ENCODE measurements around the gene CAMK2B. TPM values are rescaled to one million over a fixed set of nuclear protein-coding genes. Genes with fewer than 3 reads are reported as not detected.
A peak's percentile ranks its signal among the peaks of the same experiment; 100 is the strongest.

CAMK2B gene
- total RNA-seq, 4 donors from 2014 or later = 7.0 to 19.3 (median 18.5) TPM

DNA sequence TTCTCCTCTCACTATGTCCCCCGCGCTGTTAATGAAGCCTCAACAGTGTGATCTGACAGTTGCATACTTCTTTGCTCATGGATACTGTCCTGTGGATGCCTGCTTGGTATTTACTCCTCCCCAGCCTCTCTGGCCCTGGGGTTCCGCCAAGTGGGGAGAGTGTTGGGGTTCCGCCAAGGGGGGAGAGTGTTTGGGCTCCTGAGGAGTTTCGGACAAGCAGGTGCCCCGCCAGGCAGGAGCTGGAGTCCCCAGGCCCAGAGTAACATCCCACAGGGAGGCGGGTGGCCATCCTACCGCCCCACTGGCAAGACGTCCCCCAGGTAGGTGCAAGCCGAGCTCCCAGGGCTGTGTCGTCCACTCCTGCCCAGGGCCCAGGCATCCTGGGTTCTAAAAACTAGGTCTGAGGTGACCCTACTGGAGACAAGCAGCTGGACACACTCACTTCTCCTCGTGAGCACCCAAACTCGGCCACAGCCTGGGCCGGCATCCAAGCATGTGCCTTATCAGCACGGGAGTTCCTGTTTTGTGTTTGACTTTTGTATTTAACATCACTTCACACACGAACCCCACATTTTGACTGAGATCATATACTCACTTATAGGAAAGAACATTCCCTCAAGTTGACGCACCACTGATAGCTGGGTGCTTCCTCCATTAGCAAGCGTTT, 34.2 kb downstream of the CAMK2B start:
- Histone ChIP-seq H3K4me1 (no peaks in the 10 kb centered on the region), H3K4me3 (replicated peaks in 1 of 3) (no peak overlapping the region), H3K36me3 (no peaks in the 10 kb centered on the region), H3K27ac (no peak overlapping the region), H3K27me3 (no peaks in the 10 kb centered on the region), H3K9me3 (no peaks in the 10 kb centered on the region)
- intact Hi-C loops (cut with DNase I) = no loop called here
- WGBS, 2 donors = 78 to 85% methylated on average over 11 to 16 of the region's 18 CpGs
- peak in 1 of 2 donors; percentile 8 for DNase-seq
- TF ChIP-seq POLR2A (IDR thresholded peaks at IDR 0.05) = no peak

DNA sequence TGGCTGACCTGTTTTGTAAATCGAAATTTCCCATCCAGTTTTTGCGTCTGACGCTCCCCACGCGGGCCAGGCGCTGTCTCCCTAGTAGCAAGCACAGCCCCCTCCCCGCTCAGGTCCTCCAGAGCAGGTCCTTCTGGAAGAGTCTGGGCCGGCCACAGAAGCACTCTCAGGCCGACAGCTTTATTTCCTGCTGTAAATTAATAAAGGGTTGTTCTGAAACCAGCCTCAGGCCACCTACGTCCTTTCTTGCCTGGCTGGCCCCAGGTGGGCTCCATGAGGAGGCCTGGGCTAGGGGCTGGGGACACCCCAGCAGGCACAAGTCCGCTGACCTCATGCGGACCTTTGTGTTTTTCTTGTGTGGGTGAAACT, 35.2 kb downstream of the CAMK2B start:
- DNase-seq = peak in 1 of 2 donors; percentile 0
- no peaks in the 10 kb centered on the region for H3K9me3 ChIP-seq
- no peaks in the 10 kb centered on the region for H3K27me3 ChIP-seq
- H3K4me1 ChIP-seq = no peaks in the 10 kb centered on the region
- intact Hi-C loops (cut with DNase I) = no loop called here
- TF ChIP-seq, protein P1, sequence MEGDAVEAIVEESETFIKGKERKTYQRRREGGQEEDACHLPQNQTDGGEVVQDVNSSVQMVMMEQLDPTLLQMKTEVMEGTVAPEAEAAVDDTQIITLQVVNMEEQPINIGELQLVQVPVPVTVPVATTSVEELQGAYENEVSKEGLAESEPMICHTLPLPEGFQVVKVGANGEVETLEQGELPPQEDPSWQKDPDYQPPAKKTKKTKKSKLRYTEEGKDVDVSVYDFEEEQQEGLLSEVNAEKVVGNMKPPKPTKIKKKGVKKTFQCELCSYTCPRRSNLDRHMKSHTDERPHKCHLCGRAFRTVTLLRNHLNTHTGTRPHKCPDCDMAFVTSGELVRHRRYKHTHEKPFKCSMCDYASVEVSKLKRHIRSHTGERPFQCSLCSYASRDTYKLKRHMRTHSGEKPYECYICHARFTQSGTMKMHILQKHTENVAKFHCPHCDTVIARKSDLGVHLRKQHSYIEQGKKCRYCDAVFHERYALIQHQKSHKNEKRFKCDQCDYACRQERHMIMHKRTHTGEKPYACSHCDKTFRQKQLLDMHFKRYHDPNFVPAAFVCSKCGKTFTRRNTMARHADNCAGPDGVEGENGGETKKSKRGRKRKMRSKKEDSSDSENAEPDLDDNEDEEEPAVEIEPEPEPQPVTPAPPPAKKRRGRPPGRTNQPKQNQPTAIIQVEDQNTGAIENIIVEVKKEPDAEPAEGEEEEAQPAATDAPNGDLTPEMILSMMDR (IDR thresholded peaks at IDR 0.05) = no peak
- TF ChIP-seq POLR2A (IDR thresholded peaks at IDR 0.05) = no peak
- H3K4me3 ChIP-seq (replicated peaks in 1 of 3) = no peak overlapping the region
- no peak overlapping the region for H3K27ac ChIP-seq
- WGBS, 2 donors = 82 to 85% methylated on average over 12 of the region's 12 CpGs
- H3K36me3 ChIP-seq = no peaks in the 10 kb centered on the region

DNA sequence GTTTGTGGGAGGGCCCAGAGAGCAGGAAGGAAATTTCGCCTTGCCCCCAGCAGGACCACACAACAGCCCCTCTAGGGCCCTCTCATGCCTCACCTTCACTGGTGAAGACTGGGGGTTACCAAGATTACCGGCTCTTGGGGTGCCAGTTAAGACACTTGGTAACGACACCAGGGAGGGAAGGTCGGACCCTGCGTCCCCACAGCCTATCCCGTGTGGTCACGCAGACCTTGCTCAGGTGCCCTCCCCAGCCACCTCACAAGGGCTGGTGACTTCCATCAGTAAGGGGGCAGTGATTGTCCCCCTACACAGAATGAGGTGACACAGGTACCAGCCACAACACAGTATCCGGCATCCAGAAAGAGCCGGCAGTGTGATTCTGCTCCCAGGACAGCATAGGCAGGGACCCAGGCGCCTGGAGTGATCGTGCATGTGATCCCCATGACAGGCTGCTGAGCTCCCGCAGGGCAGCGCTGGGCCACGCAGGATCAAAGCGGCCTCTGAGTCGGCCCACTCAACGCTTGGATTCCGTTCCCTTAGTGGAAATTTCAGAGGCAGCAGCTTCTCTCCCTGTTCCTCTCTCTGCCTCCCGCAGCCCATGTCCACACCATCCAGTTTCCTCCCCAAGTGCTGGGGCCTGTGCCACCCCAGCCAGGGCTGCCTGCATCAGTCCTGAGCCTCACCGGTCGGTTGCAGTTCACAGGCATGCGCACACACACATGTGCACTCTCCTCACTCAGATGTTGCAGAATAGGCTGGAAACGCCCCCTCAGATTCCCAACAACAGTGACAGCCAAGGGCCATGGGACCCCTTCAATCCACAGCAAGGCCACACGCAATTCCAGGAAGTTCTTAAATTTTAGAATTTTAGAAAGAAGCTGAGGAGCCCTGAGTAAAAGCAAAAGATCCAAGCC, 35.8 kb downstream of the CAMK2B start:
- DNase-seq = peak in 1 of 2 donors; percentile 0
- intact Hi-C loops (cut with DNase I) = no loop called here
- 86 to 91% methylated on average over 19 to 24 of the region's 24 CpGs for WGBS, 2 donors

DNA sequence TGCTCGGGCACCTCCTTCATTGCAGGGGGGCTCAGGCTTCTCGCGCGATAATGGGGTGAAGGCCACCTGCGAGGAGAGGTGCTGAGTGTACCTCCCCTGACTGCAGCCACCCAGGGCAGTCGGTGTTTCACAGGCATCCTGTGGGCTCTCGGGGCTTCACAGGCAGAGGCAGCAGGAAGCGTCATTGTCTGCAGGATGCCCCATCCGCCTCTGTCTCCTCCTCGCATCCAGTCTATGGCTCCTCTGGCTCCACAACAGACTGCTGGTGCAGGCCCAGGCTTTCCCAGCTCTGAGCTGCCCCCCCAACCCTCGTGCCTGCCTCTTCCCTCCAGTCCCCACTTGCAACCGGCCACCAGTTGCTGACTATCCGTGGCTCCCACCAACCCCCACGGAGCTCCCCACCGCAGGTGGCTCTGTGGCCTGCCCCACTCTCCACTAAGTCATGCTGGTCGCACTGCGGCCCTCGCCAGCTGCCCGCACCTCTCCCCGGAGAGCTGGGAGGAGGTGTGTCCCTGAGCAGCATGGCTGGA, 36.5 kb downstream of the CAMK2B start:
- H3K4me1 ChIP-seq = no peaks in the 10 kb centered on the region
- H3K27me3 ChIP-seq = no peaks in the 10 kb centered on the region
- H3K4me3 ChIP-seq (replicated peaks in 1 of 3) = no peak overlapping the region
- H3K36me3 ChIP-seq = no peaks in the 10 kb centered on the region
- TF ChIP-seq, protein P1 (IDR thresholded peaks at IDR 0.05) = no peak
- TF ChIP-seq POLR2A (IDR thresholded peaks at IDR 0.05) = no peak
- DNase-seq = peak in 1 of 2 donors; percentile 0
- WGBS, 2 donors = 79 to 90% methylated on average over 19 to 20 of the region's 20 CpGs
- H3K9me3 ChIP-seq = no peaks in the 10 kb centered on the region
- intact Hi-C loops (cut with DNase I) = no loop called here
- no peak overlapping the region for H3K27ac ChIP-seq

More for the DNA sequence above, 35.8 kb downstream of the CAMK2B start:
- no peak overlapping the region for H3K27ac ChIP-seq
- no peaks in the 10 kb centered on the region for H3K36me3 ChIP-seq
- no peaks in the 10 kb centered on the region for H3K4me1 ChIP-seq
- H3K27me3 ChIP-seq = no peaks in the 10 kb centered on the region
- TF ChIP-seq, protein P1 (IDR thresholded peaks at IDR 0.05) = no peak
- TF ChIP-seq POLR2A (IDR thresholded peaks at IDR 0.05) = no peak
- H3K9me3 ChIP-seq = no peaks in the 10 kb centered on the region
- H3K4me3 ChIP-seq (replicated peaks in 1 of 3) = no peak overlapping the region

DNA sequence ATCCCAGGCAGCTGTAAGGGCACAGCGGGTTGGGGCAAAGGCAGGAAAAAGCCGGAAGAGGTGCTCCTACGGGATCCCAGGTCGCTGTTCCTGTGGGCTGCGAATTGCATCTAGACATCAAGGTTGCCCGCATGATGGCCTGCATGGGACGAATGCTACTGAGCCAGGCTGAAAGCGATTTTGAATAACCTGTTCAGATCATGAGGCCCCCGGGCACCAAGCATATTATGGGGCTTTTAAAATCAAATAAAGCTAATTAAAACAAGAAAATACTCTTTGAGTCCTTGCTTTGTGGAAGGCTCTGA, 37.1 kb downstream of the CAMK2B start:
- Histone ChIP-seq H3K4me3 (replicated peaks in 1 of 3) (no peak overlapping the region), H3K4me1 (no peaks in the 10 kb centered on the region), H3K27me3 (no peaks in the 10 kb centered on the region), H3K27ac (no peak overlapping the region), H3K36me3 (no peaks in the 10 kb centered on the region), H3K9me3 (no peaks in the 10 kb centered on the region)
- no peak for DNase-seq
- intact Hi-C loops (cut with DNase I) = no loop called here
- 92 to 97% methylated on average over 9 of the region's 9 CpGs for WGBS, 2 donors
- TF ChIP-seq, protein P1 (IDR thresholded peaks at IDR 0.05) = no peak
- TF ChIP-seq POLR2A (IDR thresholded peaks at IDR 0.05) = no peak

All from thyroid gland (tissue), 4 donors.